Esophagus muscularis mucosa (tissue), 4 donors: ENCODE results near the gene GATB. TPM values are rescaled to one million over a fixed set of nuclear protein-coding genes. Genes with fewer than 3 reads are reported as not detected.

ENCODE experiments used
- DNase-seq: peaks from one replicate; pipeline ENCODE4 v3.0.0-alpha.2; 2017; ENCODE audit errors: extremely low spot score
- H3K27ac ChIP-seq, 4 donors: fragments of 200-600 bp; sonication (generic); replicated peaks in 1 of 4; 1 replicate in 3 of 4; 2 replicates in 1 of 4; pipeline ENCODE4 v1.5.1; 2016 to 2019; ENCODE audit warnings: mild to moderate bottlenecking in 1 of 4
- H3K27me3 ChIP-seq, 4 donors: fragments of 200-600 bp; sonication (generic); one replicate each; pipeline versions ENCODE4 v1.5.1 to v1.6.0; 2016 to 2019
- H3K36me3 ChIP-seq, 4 donors: fragments of 200-600 bp; sonication (generic); one replicate each; pipeline ENCODE4 v1.5.1; 2016 to 2019
- H3K4me1 ChIP-seq, 4 donors: fragments of 200-600 bp; sonication (generic); one replicate each; pipeline ENCODE4 v1.5.1; 2016 to 2019
- H3K4me3 ChIP-seq, 4 donors: fragments of 200-600 bp; sonication (generic); 1 replicate in 2 of 4; 2 replicates in 2 of 4; pipeline ENCODE4 v1.5.1; 2016 to 2019; ENCODE audit warnings: mild to moderate bottlenecking in 4 of 4, moderate library complexity in 1 of 4
- H3K9me3 ChIP-seq, 4 donors: fragments of 200-600 bp; sonication (generic); 1 replicate in 3 of 4; 2 replicates in 1 of 4; pipeline ENCODE4 v1.5.1; 2016 to 2019
- EP300 ChIP-seq: sonication (generic); formaldehyde crosslinking; IDR thresholded peaks from one replicate; pipeline ENCODE4 v1.6.1; 2017; ENCODE audit warnings: antibody characterized with exemption
- POLR2A ChIP-seq: fragments of 450-650 bp; IDR thresholded peaks from one replicate; pipeline ENCODE4 v1.6.1; 2017; ENCODE audit warnings: antibody characterized with exemption, moderate library complexity, mild to moderate bottlenecking, low read depth
- POLR2AphosphoS5 ChIP-seq, 2 donors: sonication (generic); formaldehyde crosslinking; IDR thresholded peaks; one replicate each; pipeline ENCODE4 v1.6.1; 2017; ENCODE audit warnings: antibody characterized with exemption in 2 of 2
- whole genome bisulfite sequencing: methylation state at CpG from one replicate; pipeline ENCODE4 v1.1.5; 2018; 5-methylcytosine and 5-hydroxymethylcytosine counted together
- intact Hi-C: fragments of 100-400 bp; cut with DNase I; formaldehyde crosslinking; loops from one replicate; pipeline ENCODE4 v1.15.1; 2023
- total RNA-seq, 4 donors: library from RNA; depleted of rRNA; stranded (reverse); fragments of >200 nt; gene quantifications; one replicate each; pipeline versions ENCODE4 v1.1.0 to v1.2.1, GENCODE V29; 2016
- TF ChIP-seq, protein P1 (sequence below), 3 experiments: fragments of 200-600 bp in 2 of 3; fragments of 450-650 bp in 1 of 3; sonication (generic) in 2 of 3; IDR thresholded peaks; one replicate each; pipeline ENCODE4 v1.5.1; 2017 to 2019; ENCODE audit warnings: antibody characterized with exemption in 3 of 3, mild to moderate bottlenecking in 2 of 3, moderate library complexity in 1 of 3

GATB gene
- total RNA-seq, 4 donors from 2014 or later, result 12.4 to 19.9 (median 16.4) TPM

DNA sequence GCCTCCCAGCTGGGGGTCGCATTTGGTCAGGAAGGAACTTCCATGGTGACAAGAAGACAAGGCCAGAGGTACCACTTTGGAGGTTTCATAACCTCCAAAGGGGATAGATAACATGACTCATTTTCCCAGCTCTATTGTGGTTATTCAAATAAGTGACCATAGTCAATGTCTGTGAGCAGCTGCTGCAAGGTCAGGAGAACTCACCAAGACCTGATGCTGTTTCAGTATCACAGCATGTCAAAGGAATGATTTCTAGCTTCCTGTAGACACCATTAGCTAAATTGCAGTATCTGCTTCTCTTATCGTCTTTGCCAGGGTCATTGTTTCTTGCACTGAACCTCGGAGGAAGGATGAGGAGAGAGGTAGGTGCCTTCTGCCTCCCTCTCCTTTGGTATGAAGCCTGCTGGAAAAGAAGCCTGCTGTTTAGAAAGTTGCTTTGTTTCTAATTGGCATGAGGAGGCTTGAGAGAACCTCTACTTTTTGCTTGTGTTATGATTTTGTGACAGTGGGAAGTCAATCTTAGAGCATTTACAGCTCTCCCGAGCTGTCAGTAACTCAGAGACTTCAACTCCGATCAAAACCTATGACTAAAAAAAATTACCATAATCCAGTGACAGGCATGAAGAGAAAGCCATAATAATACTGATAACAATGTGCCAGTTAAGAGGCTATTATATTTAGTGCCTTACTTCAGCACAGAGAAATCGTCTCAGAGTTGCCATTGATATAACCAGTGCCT lies 38.0 kb upstream of the GATB start:
- 87% methylated on average over 6 of the region's 6 CpGs for whole genome bisulfite sequencing
- TF ChIP-seq POLR2A (no peak), POLR2AphosphoS5 (IDR thresholded peaks at IDR 0.05) (no peak), EP300 (no peak)
- TF ChIP-seq, protein P1, sequence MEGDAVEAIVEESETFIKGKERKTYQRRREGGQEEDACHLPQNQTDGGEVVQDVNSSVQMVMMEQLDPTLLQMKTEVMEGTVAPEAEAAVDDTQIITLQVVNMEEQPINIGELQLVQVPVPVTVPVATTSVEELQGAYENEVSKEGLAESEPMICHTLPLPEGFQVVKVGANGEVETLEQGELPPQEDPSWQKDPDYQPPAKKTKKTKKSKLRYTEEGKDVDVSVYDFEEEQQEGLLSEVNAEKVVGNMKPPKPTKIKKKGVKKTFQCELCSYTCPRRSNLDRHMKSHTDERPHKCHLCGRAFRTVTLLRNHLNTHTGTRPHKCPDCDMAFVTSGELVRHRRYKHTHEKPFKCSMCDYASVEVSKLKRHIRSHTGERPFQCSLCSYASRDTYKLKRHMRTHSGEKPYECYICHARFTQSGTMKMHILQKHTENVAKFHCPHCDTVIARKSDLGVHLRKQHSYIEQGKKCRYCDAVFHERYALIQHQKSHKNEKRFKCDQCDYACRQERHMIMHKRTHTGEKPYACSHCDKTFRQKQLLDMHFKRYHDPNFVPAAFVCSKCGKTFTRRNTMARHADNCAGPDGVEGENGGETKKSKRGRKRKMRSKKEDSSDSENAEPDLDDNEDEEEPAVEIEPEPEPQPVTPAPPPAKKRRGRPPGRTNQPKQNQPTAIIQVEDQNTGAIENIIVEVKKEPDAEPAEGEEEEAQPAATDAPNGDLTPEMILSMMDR (IDR thresholded peaks at IDR 0.05), result no peak
- Histone ChIP-seq H3K9me3 (no peaks in the 10 kb centered on the region), H3K36me3 (no peaks in the 10 kb centered on the region), H3K27me3 (no peaks in the 10 kb centered on the region), H3K4me1 (peaks cover 0 to 12% (median 10%) of the 10 kb centered on the region in 4 donors), H3K27ac (no peak overlapping the region), H3K4me3 (no peak overlapping the region)
- DNase-seq, result no peak
- intact Hi-C loops, result no loop called here

DNA sequence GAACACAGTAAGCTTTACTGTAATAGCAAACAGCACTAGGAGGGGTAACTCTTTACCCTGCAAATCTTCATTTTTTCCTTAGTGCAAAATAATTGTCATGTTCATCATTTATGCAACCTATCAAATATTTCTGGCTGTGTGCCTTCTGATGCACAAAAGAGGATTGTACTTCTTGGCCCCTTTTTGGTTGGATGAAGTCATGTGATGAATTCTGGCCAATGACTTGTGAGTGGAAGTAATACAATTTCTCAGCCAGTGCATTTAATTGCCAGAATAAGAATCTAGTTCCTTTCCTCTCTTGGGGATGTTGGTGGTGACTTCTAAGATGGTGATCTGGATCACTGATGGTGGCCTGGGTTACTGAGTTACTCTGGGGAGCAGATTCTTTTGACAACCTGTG lies 37.0 kb upstream of the GATB start:
- DNase-seq, result no peak
- no peaks in the 10 kb centered on the region for H3K27me3 ChIP-seq
- intact Hi-C loops, result no loop called here
- no peak overlapping the region for H3K4me3 ChIP-seq
- H3K9me3 ChIP-seq, result no peaks in the 10 kb centered on the region
- TF ChIP-seq POLR2A (no peak), POLR2AphosphoS5 (IDR thresholded peaks at IDR 0.05) (no peak), EP300 (no peak)
- TF ChIP-seq, protein P1 (IDR thresholded peaks at IDR 0.05), result no peak
- no peak overlapping the region for H3K27ac ChIP-seq
- H3K4me1 ChIP-seq, result peaks cover 0 to 12% (median 10%) of the 10 kb centered on the region in 4 donors
- H3K36me3 ChIP-seq, result no peaks in the 10 kb centered on the region

DNA sequence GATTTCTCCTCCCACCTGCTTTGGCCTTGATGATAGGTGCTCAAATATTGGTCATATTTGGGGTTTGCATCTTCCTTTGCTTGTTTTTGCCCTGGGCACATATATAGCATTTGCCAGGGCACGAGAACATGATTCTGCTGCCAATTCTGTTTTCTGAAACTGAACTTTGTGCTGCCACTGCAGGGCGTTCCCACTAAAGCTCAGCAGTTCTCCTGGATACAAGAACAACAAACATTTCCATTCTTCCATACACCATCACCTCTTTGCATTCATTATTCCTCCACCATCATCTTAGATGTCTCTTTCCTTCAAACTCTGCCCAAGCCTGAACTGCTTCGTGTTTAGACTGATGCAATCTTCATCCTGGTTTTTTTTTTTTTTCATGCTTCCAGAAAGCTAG lies 36.3 kb upstream of the GATB start:
- Histone ChIP-seq H3K4me1 (peaks cover 0 to 12% (median 10%) of the 10 kb centered on the region in 4 donors), H3K4me3 (no peak overlapping the region), H3K36me3 (no peaks in the 10 kb centered on the region), H3K9me3 (no peaks in the 10 kb centered on the region), H3K27me3 (no peaks in the 10 kb centered on the region), H3K27ac (no peak overlapping the region)
- no peak for TF ChIP-seq POLR2A
- no peak for TF ChIP-seq EP300
- TF ChIP-seq POLR2AphosphoS5 (IDR thresholded peaks at IDR 0.05), result no peak
- TF ChIP-seq, protein P1 (IDR thresholded peaks at IDR 0.05), result no peak
- 52% methylated on average over 3 of the region's 3 CpGs for WGBS
- intact Hi-C loops, result no loop called here
- no peak for DNase-seq

DNA sequence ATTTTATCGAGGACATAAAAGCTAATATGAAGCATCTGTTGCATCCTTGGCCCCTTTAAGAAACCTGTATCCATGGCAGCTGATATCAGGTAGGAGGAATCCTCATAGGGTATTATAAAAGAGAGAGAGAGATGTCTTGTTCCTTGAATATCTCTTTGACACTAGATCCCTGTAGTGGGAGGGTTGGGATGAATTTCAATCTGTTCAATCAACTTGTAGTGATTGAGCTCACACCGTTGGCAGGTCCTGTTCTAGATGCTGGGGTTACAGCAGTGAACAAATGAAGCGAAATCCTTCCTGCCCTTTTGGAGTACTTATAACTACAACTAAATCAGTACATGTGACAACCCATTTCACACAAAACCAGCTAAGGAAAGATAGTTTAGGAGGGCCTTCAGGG lies 35.3 kb upstream of the GATB start:
- Histone ChIP-seq H3K4me3 (no peak overlapping the region), H3K36me3 (no peaks in the 10 kb centered on the region), H3K9me3 (no peaks in the 10 kb centered on the region), H3K27ac (no peak overlapping the region), H3K27me3 (no peaks in the 10 kb centered on the region), H3K4me1 (peaks cover 0 to 12% (median 10%) of the 10 kb centered on the region in 4 donors)
- TF ChIP-seq POLR2A (no peak), POLR2AphosphoS5 (IDR thresholded peaks at IDR 0.05) (no peak), EP300 (no peak)
- TF ChIP-seq, protein P1 (IDR thresholded peaks at IDR 0.05), result no peak
- 68% methylated on average over 3 of the region's 3 CpGs for WGBS
- intact Hi-C loops, result no loop called here
- no peak for DNase-seq

DNA sequence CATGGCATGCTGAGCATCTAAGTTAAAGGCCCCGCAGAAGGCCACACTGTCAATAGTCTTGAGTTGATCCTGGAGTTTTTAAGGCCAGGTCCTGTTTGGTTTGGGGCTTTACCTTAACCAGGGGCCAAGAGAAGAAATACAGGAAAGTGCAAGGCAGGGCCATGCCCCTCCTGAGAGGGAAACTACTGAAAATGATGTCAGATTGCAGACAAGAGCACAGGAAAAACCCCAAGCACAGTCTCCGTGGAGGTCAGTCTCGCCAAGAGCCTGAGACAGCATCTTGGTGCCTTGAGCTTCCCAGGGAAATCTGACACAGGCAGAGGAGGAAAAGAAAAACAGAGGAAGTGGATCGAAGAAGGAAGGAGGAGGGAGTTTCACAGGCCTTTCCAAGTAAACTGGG lies 32.2 kb upstream of the GATB start:
- intact Hi-C loops, result no loop called here
- H3K4me1 ChIP-seq, result peaks cover 0 to 12% (median 8%) of the 10 kb centered on the region in 4 donors
- H3K4me3 ChIP-seq, result no peak overlapping the region
- DNase-seq, result peak; percentile 75
- H3K9me3 ChIP-seq, result no peaks in the 10 kb centered on the region
- H3K27me3 ChIP-seq, result no peaks in the 10 kb centered on the region
- no peak for TF ChIP-seq POLR2A
- TF ChIP-seq, protein P1 (IDR thresholded peaks at IDR 0.05), result no peak
- TF ChIP-seq EP300, result no peak
- no peak for TF ChIP-seq POLR2AphosphoS5 (IDR thresholded peaks at IDR 0.05)
- no peaks in the 10 kb centered on the region for H3K36me3 ChIP-seq
- H3K27ac ChIP-seq, result no peak overlapping the region
- 80% methylated on average over 4 of the region's 4 CpGs for WGBS
